Sigmoid colon (tissue), 7 donors: ENCODE results near the gene USP1. TPM values are rescaled to one million over a fixed set of nuclear protein-coding genes. Genes with fewer than 3 reads are reported as not detected.

ENCODE experiments used
- DNase-seq: peaks from one replicate; pipeline ENCODE4 v3.0.0-alpha.2; 2019
- H3K27ac ChIP-seq, 4 donors: fragments of 200-600 bp; sonication (generic); one replicate each; pipeline ENCODE4 v1.5.1; 2016 to 2019; ENCODE audit warnings: mild to moderate bottlenecking in 1 of 4
- H3K27me3 ChIP-seq, 3 donors: fragments of 200-600 bp; sonication (generic); one replicate each; pipeline ENCODE4 v1.5.1; 2019; ENCODE audit warnings: mild to moderate bottlenecking in 1 of 3
- H3K36me3 ChIP-seq, 4 donors: fragments of 200-600 bp; sonication (generic); one replicate each; pipeline ENCODE4 v1.5.1; 2016 to 2019
- H3K4me1 ChIP-seq, 4 donors: fragments of 200-600 bp; sonication (generic); one replicate each; pipeline ENCODE4 v1.5.1; 2017 to 2019
- H3K4me3 ChIP-seq, 4 donors: fragments of 200-600 bp; sonication (generic); one replicate each; pipeline ENCODE4 v1.5.1; 2017 to 2019; ENCODE audit warnings: mild to moderate bottlenecking in 2 of 4, moderate library complexity in 1 of 4
- H3K9me3 ChIP-seq, 4 donors: fragments of 200-600 bp in 3 of 4; sonication (generic) in 3 of 4; one replicate each; pipeline versions ENCODE4 v1.5.1 to v1.6.1; 2013 to 2019
- EP300 ChIP-seq, 4 donors: sonication (generic); formaldehyde crosslinking; IDR thresholded peaks; one replicate each; pipeline ENCODE4 v1.6.1; 2017; ENCODE audit warnings: antibody characterized with exemption in 4 of 4
- POLR2A ChIP-seq, 2 donors: fragments of 450-650 bp; IDR thresholded peaks; one replicate each; pipeline ENCODE4 v1.6.1; 2016; ENCODE audit warnings: antibody characterized with exemption in 2 of 2, mild to moderate bottlenecking in 2 of 2, moderate library complexity in 2 of 2
- POLR2AphosphoS5 ChIP-seq, 4 donors: sonication (generic); formaldehyde crosslinking; IDR thresholded peaks; one replicate each; pipeline ENCODE4 v1.6.1; 2017; ENCODE audit warnings: antibody characterized with exemption in 4 of 4
- WGBS, 2 donors: extraction: QIAGEN DNeasy Blood & Tissue Kit; methylation state at CpG; one replicate each; pipeline ENCODE4 v1.1.7; 2013; 5-methylcytosine and 5-hydroxymethylcytosine counted together
- intact Hi-C: fragments of 100-400 bp; cut with DNase I; formaldehyde crosslinking; loops from one replicate; pipeline ENCODE4 v1.15.1; 2023
- polyA plus RNA-seq, 3 donors: library from polyadenylated mRNA; stranded (reverse); fragments of 200-250 nt; gene quantifications; one replicate each; pipeline ENCODE4 v1.2.3, GENCODE V29; 2013
- total RNA-seq, 4 donors: library from RNA; depleted of rRNA; stranded (reverse); fragments of >200 nt; gene quantifications; one replicate each; pipeline ENCODE4 v1.1.0, GENCODE V29; 2016
- TF ChIP-seq, protein P1 (sequence below), 4 experiments: fragments of 450-650 bp in 3 of 4; fragments of 200-600 bp in 1 of 4; IDR thresholded peaks; one replicate each; pipeline ENCODE4 v1.5.1; 2016 to 2019; ENCODE audit warnings: antibody characterized with exemption in 4 of 4, mild to moderate bottlenecking in 3 of 4, moderate library complexity in 2 of 4
- donor health status: healthy with polysubstance abuse.
- donor health status: Bipolar disorder and iron deficiency.
- donor health status: healthy.

The USP1 gene
- total and polyA plus RNA-seq, 7 donors: 14.4 to 35.7 (median 20.5) TPM

GRCh38 chr1:62398377-62398776, 38.5 kb upstream of the USP1 start:
- no peaks in the 10 kb centered on the region for H3K9me3 ChIP-seq
- H3K27me3 ChIP-seq: no peaks in the 10 kb centered on the region
- no peak for DNase-seq
- no peaks in the 10 kb centered on the region for H3K4me1 ChIP-seq
- H3K4me3 ChIP-seq: no peak overlapping the region
- TF ChIP-seq EP300 (IDR thresholded peaks at IDR 0.05) (no peak), POLR2A (IDR thresholded peaks at IDR 0.05) (no peak), POLR2AphosphoS5 (IDR thresholded peaks at IDR 0.05) (no peak)
- TF ChIP-seq, protein P1, sequence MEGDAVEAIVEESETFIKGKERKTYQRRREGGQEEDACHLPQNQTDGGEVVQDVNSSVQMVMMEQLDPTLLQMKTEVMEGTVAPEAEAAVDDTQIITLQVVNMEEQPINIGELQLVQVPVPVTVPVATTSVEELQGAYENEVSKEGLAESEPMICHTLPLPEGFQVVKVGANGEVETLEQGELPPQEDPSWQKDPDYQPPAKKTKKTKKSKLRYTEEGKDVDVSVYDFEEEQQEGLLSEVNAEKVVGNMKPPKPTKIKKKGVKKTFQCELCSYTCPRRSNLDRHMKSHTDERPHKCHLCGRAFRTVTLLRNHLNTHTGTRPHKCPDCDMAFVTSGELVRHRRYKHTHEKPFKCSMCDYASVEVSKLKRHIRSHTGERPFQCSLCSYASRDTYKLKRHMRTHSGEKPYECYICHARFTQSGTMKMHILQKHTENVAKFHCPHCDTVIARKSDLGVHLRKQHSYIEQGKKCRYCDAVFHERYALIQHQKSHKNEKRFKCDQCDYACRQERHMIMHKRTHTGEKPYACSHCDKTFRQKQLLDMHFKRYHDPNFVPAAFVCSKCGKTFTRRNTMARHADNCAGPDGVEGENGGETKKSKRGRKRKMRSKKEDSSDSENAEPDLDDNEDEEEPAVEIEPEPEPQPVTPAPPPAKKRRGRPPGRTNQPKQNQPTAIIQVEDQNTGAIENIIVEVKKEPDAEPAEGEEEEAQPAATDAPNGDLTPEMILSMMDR (IDR thresholded peaks at IDR 0.05): no peak
- no peak overlapping the region for H3K27ac ChIP-seq
- intact Hi-C loops: no loop called here
- 92 to 94% methylated on average over 7 to 8 of the region's 8 CpGs for WGBS, 2 donors
- no peaks in the 10 kb centered on the region for H3K36me3 ChIP-seq

- DNase-seq: no peak
- H3K27me3 ChIP-seq: no peaks in the 10 kb centered on the region
- H3K9me3 ChIP-seq: no peaks in the 10 kb centered on the region
- intact Hi-C loops: no loop called here
- no peak overlapping the region for H3K4me3 ChIP-seq
- H3K4me1 ChIP-seq: no peaks in the 10 kb centered on the region
- 89 to 92% methylated on average over 5 of the region's 5 CpGs for WGBS, 2 donors
- no peak overlapping the region for H3K27ac ChIP-seq
- TF ChIP-seq POLR2A (IDR thresholded peaks at IDR 0.05): no peak
- TF ChIP-seq EP300 (IDR thresholded peaks at IDR 0.05): no peak
- TF ChIP-seq, protein P1 (IDR thresholded peaks at IDR 0.05): no peak
- no peak for TF ChIP-seq POLR2AphosphoS5 (IDR thresholded peaks at IDR 0.05)
- no peaks in the 10 kb centered on the region for H3K36me3 ChIP-seq
Measured at GRCh38 chr1:62401034-62401760, 35.7 kb upstream of the USP1 start.

DNA sequence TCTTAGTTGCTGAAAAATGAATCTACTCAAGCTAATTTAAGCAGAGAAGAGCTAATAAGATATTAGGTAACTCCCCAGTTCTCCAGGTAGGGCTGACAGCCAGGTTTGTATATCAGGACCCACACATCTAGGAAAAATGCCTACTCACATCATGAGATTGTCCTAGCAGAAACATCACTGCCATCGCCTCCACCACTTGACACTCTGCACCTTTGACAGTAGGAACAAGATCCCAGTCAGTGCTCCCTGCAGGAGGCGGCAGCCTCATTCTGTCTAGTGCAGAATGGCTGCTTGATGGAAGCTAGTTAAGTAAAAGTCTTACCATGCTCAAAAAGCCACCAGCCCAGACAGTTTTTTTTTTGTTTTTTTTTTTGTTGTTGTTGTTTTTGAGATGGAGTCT, 31.6 kb upstream of the USP1 start:
- intact Hi-C loops: no loop called here
- Histone ChIP-seq H3K27ac (no peak overlapping the region), H3K36me3 (no peaks in the 10 kb centered on the region), H3K27me3 (no peaks in the 10 kb centered on the region), H3K9me3 (no peaks in the 10 kb centered on the region), H3K4me1 (no peaks in the 10 kb centered on the region), H3K4me3 (no peak overlapping the region)
- DNase-seq: no peak
- 97% methylated on average over 2 of the region's 2 CpGs for WGBS, 2 donors
- no peak for TF ChIP-seq POLR2AphosphoS5 (IDR thresholded peaks at IDR 0.05)
- TF ChIP-seq POLR2A (IDR thresholded peaks at IDR 0.05): no peak
- no peak for TF ChIP-seq EP300 (IDR thresholded peaks at IDR 0.05)
- TF ChIP-seq, protein P1 (IDR thresholded peaks at IDR 0.05): no peak

DNA sequence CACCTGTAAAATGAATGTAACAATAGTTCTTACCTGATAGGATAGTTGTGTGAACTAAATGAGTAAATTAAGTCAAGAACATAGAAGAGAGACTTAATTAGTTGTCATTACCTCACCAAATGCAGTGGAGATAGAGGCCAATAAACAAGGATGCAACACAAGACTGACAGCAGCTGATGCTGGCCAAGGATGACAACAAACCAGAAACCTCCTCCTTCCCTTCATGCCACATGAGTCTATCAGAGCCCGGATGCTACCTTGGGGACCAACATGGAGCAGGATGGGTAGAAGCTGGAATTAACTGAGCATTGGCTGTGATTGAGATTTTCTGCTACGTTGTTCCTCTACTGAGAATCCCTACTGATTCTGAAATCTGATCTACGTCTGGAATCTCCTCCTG, 30.3 kb upstream of the USP1 start:
- no peaks in the 10 kb centered on the region for H3K36me3 ChIP-seq
- intact Hi-C loops: no loop called here
- no peaks in the 10 kb centered on the region for H3K9me3 ChIP-seq
- TF ChIP-seq EP300 (IDR thresholded peaks at IDR 0.05) (no peak), POLR2AphosphoS5 (IDR thresholded peaks at IDR 0.05) (no peak), POLR2A (IDR thresholded peaks at IDR 0.05) (no peak)
- TF ChIP-seq, protein P1 (IDR thresholded peaks at IDR 0.05): no peak
- DNase-seq: no peak
- WGBS, 2 donors: 86 to 88% methylated on average over 3 of the region's 3 CpGs
- no peaks in the 10 kb centered on the region for H3K4me1 ChIP-seq
- no peaks in the 10 kb centered on the region for H3K27me3 ChIP-seq
- no peak overlapping the region for H3K4me3 ChIP-seq
- no peak overlapping the region for H3K27ac ChIP-seq
